Astrocyte (in vitro differentiated cells and primary cell): ENCODE data around the gene JAGN1.

Experiments
- CTCF ChIP-seq: IDR thresholded peaks from 2 replicates; pipeline ENCODE4 v1.5.1; 2011; ENCODE audit warnings: low read depth, mild to moderate bottlenecking, inconsistent platforms, low read length, moderate library complexity; ENCODE audit not compliant: insufficient read depth
- EZH2 ChIP-seq: IDR thresholded peaks from 2 replicates; pipeline ENCODE4 v1.6.1; 2012; ENCODE audit warnings: mild to moderate bottlenecking, low read length, inconsistent platforms; ENCODE audit not compliant: insufficient read depth

GRCh38 chr3:9870978-9871377, 19.4 kb upstream of the JAGN1 start:
- TF ChIP-seq CTCF (no peak), EZH2 (no peak)
